ENCODE measurements around the gene CFAP97D1. TPM values are rescaled to one million over a fixed set of nuclear protein-coding genes. Genes with fewer than 3 reads are reported as not detected.

Gene CFAP97D1
- total RNA-seq, 5 donors from 2014 or later (not counting 1 experiment from before 2014, with no cell fraction given), result not detected

DNA sequence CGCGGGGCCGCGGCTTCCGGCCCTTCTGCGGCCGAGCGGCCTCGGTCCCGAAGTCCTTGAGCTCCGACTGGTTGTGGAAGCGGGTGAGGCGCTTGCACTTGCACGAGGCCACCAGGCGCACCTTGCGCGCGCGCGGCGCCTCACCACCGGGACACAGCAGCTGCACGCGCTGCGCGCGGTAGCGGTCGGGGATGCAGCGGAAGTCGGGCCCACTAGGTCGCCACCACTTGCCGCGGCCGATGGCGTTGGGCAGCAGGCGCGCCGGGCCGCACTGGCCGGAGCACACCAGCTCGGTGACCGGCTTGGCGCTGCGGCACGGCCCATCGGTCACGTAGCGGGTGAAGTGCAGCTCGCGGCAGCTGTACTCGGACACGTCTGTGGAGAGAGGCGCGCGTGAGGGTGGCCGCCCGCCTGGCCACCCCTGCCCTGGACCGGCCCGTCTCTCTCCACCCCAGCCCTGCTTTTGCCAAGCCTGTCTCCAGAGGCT lies 24.8 kb upstream of the CFAP97D1 start:
- Mint-ChIP-seq H3K9me3 (no peaks in the 10 kb centered on the region), H3K4me1 (peaks cover 0 to 7% (median 3%) of the 10 kb centered on the region in 3 donors), H3K36me3 (no peaks in the 10 kb centered on the region), H3K27ac (no peak overlapping the region), H3K4me3 (no peak overlapping the region), H3K27me3 (peaks cover 43 to 60% of the 10 kb centered on the region in 2 donors)
- ATAC-seq (replicated peaks in 1 of 4) (no peak), DNase-seq (no peak)
- Histone ChIP-seq H3K27me3 (replicated peaks in 1 of 2; ENCODE audit: control insufficient read depth in 2 of 2, extremely low read depth in 1 of 2, insufficient read depth in 2 of 2, low read length in 1 of 2) (peaks cover 0 to 74% of the 10 kb centered on the region in 2 experiments), H3K27ac (ENCODE audit: low read length) (no peak overlapping the region), H3K4me1 (ENCODE audit: control insufficient read depth in 1 of 2, extremely low read depth in 1 of 2, insufficient read depth in 2 of 2, low read length in 2 of 2) (peaks cover 0 to 5% of the 10 kb centered on the region in 2 experiments), H3K36me3 (ENCODE audit: control insufficient read depth in 2 of 2, extremely low read depth in 1 of 2, insufficient read depth in 1 of 2, low read length in 1 of 2) (no peaks in the 10 kb centered on the region), H3K9me3 (no peaks in the 10 kb centered on the region), H3K4me3 (ENCODE audit: control insufficient read depth in 1 of 2, extremely low read depth in 1 of 2, low read length in 1 of 2) (no peak overlapping the region)
- ChIA-PET CTCF (interaction anchor here in 1 of 2 donors (1.5 kb wide), 1 partner anchor 61 kb away, joined by 4 read pairs; no protein-coding TSS in a partner anchor), POLR2A (no interaction called here)
- 12% methylated on average over 60 of the region's 60 CpGs for WGBS (ENCODE audit: insufficient coverage)

DNA sequence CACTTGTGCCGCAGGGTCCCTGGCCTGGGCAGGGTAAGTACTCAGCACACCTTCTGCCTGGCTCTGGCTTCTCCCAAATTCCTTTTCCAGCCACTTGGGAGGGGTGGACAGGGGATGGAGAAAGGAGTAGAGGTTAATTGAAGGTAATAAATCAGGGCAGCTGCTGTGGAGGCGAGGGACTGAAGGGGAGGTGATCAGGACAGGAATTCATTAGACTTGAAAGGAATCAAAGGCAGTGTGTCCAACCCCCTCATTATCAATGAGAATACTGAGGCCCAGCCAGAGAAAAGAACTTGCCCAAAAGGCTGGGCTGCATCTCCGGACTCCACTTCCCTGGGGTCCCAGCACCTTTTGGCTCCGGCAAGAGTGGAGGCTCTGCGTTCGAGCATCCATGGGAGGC lies 24.0 kb upstream of the CFAP97D1 start:
- H3K27me3 ChIP-seq (replicated peaks in 1 of 2; ENCODE audit: control insufficient read depth in 2 of 2, extremely low read depth in 1 of 2, insufficient read depth in 2 of 2, low read length in 1 of 2), result peaks cover 0 to 67% of the 10 kb centered on the region in 2 experiments
- H3K4me3 ChIP-seq (ENCODE audit: control insufficient read depth in 1 of 2, extremely low read depth in 1 of 2, low read length in 1 of 2), result no peak overlapping the region
- H3K27ac ChIP-seq (ENCODE audit: low read length), result no peak overlapping the region
- Mint-ChIP-seq H3K4me1 (peaks cover 0 to 7% (median 3%) of the 10 kb centered on the region in 3 donors), H3K27ac (no peak overlapping the region), H3K4me3 (no peak overlapping the region), H3K36me3 (no peaks in the 10 kb centered on the region), H3K27me3 (peaks cover 40 to 55% of the 10 kb centered on the region in 2 donors), H3K9me3 (no peaks in the 10 kb centered on the region)
- ChIA-PET POLR2A (no interaction called here), CTCF (interaction anchor here in 1 of 2 donors (1.5 kb wide), 1 partner anchor 62 kb away, joined by 4 read pairs; no protein-coding TSS in a partner anchor)
- DNase-seq (no peak), ATAC-seq (replicated peaks in 1 of 4) (no peak)
- peaks cover 0 to 5% of the 10 kb centered on the region in 2 experiments for H3K4me1 ChIP-seq (ENCODE audit: control insufficient read depth in 1 of 2, extremely low read depth in 1 of 2, insufficient read depth in 2 of 2, low read length in 2 of 2)
- H3K36me3 ChIP-seq (ENCODE audit: control insufficient read depth in 2 of 2, extremely low read depth in 1 of 2, insufficient read depth in 1 of 2, low read length in 1 of 2), result no peaks in the 10 kb centered on the region
- no CpG with 5 or more reads among the region's 6 CpGs for WGBS (ENCODE audit: insufficient coverage)
- H3K9me3 ChIP-seq, result no peaks in the 10 kb centered on the region

DNA sequence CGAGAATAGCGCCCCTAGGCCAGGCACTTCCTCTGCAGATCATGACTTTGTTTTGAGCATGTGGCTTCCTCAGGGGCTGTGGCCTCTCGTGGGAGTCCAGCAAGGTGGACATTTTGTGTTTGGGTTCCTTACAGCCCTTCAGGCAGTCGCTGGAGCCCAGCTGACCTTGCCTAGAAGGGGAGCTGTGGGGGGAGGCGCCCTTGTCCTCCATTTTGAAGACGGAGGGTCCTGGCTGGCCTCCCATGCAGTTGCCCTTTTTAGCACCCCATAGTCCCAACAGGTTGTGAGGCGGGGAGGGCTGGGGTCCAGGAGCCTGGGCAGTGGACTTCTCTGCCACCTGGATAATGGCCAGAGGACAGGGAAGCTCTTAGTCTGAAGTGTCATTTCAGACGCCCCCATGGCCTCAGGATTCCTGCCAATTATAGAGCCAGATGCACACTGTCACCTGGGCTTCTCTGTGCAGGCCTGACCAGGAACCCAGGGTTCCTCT lies 23.0 kb upstream of the CFAP97D1 start:
- Mint-ChIP-seq H3K27me3 (peaks cover 34 to 55% of the 10 kb centered on the region in 2 donors), H3K27ac (no peak overlapping the region), H3K36me3 (no peaks in the 10 kb centered on the region), H3K9me3 (no peaks in the 10 kb centered on the region), H3K4me3 (no peak overlapping the region), H3K4me1 (peaks cover 0 to 7% (median 3%) of the 10 kb centered on the region in 3 donors)
- no peak for DNase-seq
- no peak for ATAC-seq (replicated peaks in 1 of 4)
- POLR2A ChIA-PET, result no interaction called here
- Histone ChIP-seq H3K4me1 (ENCODE audit: control insufficient read depth in 1 of 2, extremely low read depth in 1 of 2, insufficient read depth in 2 of 2, low read length in 2 of 2) (peaks cover 0 to 5% of the 10 kb centered on the region in 2 experiments), H3K27me3 (replicated peaks in 1 of 2; ENCODE audit: control insufficient read depth in 2 of 2, extremely low read depth in 1 of 2, insufficient read depth in 2 of 2, low read length in 1 of 2) (peaks cover 0 to 60% of the 10 kb centered on the region in 2 experiments), H3K9me3 (no peaks in the 10 kb centered on the region), H3K27ac (ENCODE audit: low read length) (no peak overlapping the region), H3K4me3 (ENCODE audit: control insufficient read depth in 1 of 2, extremely low read depth in 1 of 2, low read length in 1 of 2) (no peak overlapping the region), H3K36me3 (ENCODE audit: control insufficient read depth in 2 of 2, extremely low read depth in 1 of 2, insufficient read depth in 1 of 2, low read length in 1 of 2) (no peaks in the 10 kb centered on the region)
- CTCF ChIA-PET, result no interaction called here
- 75% methylated on average over 6 of the region's 8 CpGs for WGBS (ENCODE audit: insufficient coverage)

DNA sequence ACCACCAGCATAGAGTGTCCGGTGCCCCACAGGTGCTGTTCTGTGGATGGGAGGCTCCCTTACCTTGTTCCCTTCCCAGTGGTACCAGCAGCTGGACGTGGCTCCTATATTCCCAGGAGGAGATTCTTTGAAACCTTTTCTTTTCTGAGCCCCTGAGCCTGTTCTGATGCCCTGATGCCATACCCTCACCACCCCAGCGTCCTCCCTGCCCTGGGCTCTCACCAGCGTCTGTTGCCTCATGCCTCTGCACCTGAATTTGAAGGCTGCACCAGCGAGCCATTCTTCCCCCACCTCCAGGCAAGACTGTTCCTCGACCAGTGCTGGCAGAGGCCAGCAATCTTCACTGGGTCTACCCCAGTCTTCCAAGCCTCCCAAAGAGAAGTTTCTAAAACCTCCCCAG lies 22.1 kb upstream of the CFAP97D1 start:
- WGBS (ENCODE audit: insufficient coverage), result 76% methylated on average over 3 of the region's 6 CpGs
- Mint-ChIP-seq H3K36me3 (no peaks in the 10 kb centered on the region), H3K4me3 (no peak overlapping the region), H3K27me3 (peaks cover 26 to 47% of the 10 kb centered on the region in 2 donors), H3K9me3 (no peaks in the 10 kb centered on the region), H3K27ac (peak overlapping the region in 1 of 2 donors; percentile 36), H3K4me1 (peaks cover 0 to 7% (median 3%) of the 10 kb centered on the region in 3 donors)
- no peak overlapping the region for H3K27ac ChIP-seq (ENCODE audit: low read length)
- H3K4me1 ChIP-seq (ENCODE audit: control insufficient read depth in 1 of 2, extremely low read depth in 1 of 2, insufficient read depth in 2 of 2, low read length in 2 of 2), result peaks cover 0 to 5% of the 10 kb centered on the region in 2 experiments
- H3K36me3 ChIP-seq (ENCODE audit: control insufficient read depth in 2 of 2, extremely low read depth in 1 of 2, insufficient read depth in 1 of 2, low read length in 1 of 2), result no peaks in the 10 kb centered on the region
- H3K27me3 ChIP-seq (replicated peaks in 1 of 2; ENCODE audit: control insufficient read depth in 2 of 2, extremely low read depth in 1 of 2, insufficient read depth in 2 of 2, low read length in 1 of 2), result peaks cover 0 to 57% of the 10 kb centered on the region in 2 experiments
- H3K9me3 ChIP-seq, result no peaks in the 10 kb centered on the region
- DNase-seq, result no peak
- H3K4me3 ChIP-seq (ENCODE audit: control insufficient read depth in 1 of 2, extremely low read depth in 1 of 2, low read length in 1 of 2), result no peak overlapping the region
- no peak for ATAC-seq (replicated peaks in 1 of 4)
- POLR2A ChIA-PET, result no interaction called here
- CTCF ChIA-PET, result interaction anchor here in 1 of 2 donors (0.9 to 1.0 kb wide), 2 partner anchors 63 to 65 kb away, joined by 3 read pairs; no protein-coding TSS in a partner anchor

DNA sequence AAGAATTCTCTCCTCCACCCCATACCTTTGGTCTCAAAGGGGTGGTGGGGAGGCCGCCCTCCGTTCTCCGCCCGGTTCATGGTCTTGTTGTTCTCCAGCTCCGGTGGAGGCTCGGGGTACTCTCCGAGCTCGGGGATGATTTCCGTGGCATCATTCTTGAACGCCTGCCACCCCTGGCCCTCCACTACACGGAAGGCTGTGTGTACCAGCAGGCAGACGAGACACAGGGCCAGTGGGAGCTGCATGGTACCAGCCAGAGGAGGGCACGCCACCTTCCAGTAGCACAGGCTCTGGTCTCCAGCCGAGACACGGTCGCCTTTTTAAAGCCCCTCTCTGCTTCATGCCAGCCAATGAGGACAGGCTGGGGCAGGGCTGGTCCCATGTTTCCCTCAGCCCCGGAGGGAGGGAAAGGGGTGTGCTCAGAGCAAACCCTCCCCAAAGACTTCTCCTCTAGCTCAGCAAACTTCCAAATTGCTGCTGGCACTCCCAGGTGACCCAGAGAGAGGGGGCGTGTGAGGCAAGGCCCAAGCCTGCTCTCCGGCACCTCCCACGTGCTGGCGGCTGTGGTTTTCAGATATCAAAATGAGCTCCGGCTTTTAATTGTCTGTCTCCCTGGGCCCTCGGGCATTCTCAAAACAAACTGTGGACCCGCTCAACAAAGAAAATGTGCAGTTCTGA lies 21.6 kb upstream of the CFAP97D1 start, which contains the start of gene SOST:
Gene SOST, minus strand, starts transcription at position 295 of the 678 bp plus-strand sequence. Its CDS starts 50 bp downstream, at position 245.
- peaks cover 0 to 6% (median 3%) of the 10 kb centered on the region in 3 donors for H3K4me1 Mint-ChIP-seq
- 75% methylated on average over 15 of the region's 24 CpGs for WGBS (ENCODE audit: insufficient coverage)
- no peak within 1 kb of the TSS for H3K4me3 Mint-ChIP-seq
- peaks cover 0 to 57% of the 10 kb centered on the region in 2 experiments for H3K27me3 ChIP-seq (replicated peaks in 1 of 2; ENCODE audit: control insufficient read depth in 2 of 2, extremely low read depth in 1 of 2, insufficient read depth in 2 of 2, low read length in 1 of 2)
- no peak for DNase-seq
- no peak within 1 kb of the TSS for H3K27ac ChIP-seq (ENCODE audit: low read length)
- no peaks in the 10 kb centered on the region for H3K36me3 Mint-ChIP-seq
- ChIA-PET CTCF (interaction anchor here in 1 of 2 donors (0.9 to 3.3 kb wide), 5 partner anchors 8 to 66 kb away, joined by 3 to 30 read pairs (median 4); no protein-coding TSS in a partner anchor), POLR2A (no interaction called here)
- ATAC-seq (replicated peaks in 1 of 4), result no peak
- no peaks in the 10 kb centered on the region for H3K9me3 ChIP-seq
- H3K4me1 ChIP-seq (ENCODE audit: control insufficient read depth in 1 of 2, extremely low read depth in 1 of 2, insufficient read depth in 2 of 2, low read length in 2 of 2), result peaks cover 0 to 5% of the 10 kb centered on the region in 2 experiments
- H3K4me3 ChIP-seq (ENCODE audit: control insufficient read depth in 1 of 2, extremely low read depth in 1 of 2, low read length in 1 of 2), result no peak within 1 kb of the TSS
- H3K27me3 Mint-ChIP-seq, result peaks cover 23 to 44% of the 10 kb centered on the region in 2 donors
- no peaks in the 10 kb centered on the region for H3K36me3 ChIP-seq (ENCODE audit: control insufficient read depth in 2 of 2, extremely low read depth in 1 of 2, insufficient read depth in 1 of 2, low read length in 1 of 2)
- H3K9me3 Mint-ChIP-seq, result no peaks in the 10 kb centered on the region
- peak within 1 kb of the TSS in 1 of 2 donors; percentile 36 for H3K27ac Mint-ChIP-seq

DNA sequence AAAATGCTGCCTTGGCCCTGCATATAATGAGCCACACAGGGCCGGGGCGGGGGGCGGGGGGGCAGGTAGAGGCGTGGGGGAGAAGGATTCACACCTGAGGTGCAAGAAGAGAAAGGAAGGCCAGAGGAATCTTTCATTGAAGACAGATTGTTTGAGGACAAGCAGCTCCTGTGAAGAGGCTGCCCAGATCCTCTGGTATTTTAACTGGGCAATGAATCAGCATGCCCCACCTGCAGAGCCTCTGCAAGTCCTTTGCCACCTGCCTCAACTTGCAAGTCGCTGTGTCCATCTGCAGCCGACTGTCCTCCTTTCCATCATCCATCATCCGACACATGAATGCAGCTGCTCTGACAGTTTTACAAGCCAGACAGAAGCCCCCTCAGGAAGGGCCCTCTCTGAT lies 20.4 kb upstream of the CFAP97D1 start:
- Mint-ChIP-seq H3K36me3 (no peaks in the 10 kb centered on the region), H3K27me3 (peaks cover 16 to 35% of the 10 kb centered on the region in 2 donors), H3K27ac (no peak overlapping the region), H3K4me1 (peaks cover 0 to 6% (median 3%) of the 10 kb centered on the region in 3 donors), H3K9me3 (no peaks in the 10 kb centered on the region), H3K4me3 (no peak overlapping the region)
- WGBS (ENCODE audit: insufficient coverage), result 75% methylated on average over 4 of the region's 7 CpGs
- POLR2A ChIA-PET, result interaction anchor here in 1 of 2 donors (0.5 kb wide), 1 partner anchor 37 kb away, joined by 7 read pairs; no protein-coding TSS in a partner anchor
- H3K27me3 ChIP-seq (replicated peaks in 1 of 2; ENCODE audit: control insufficient read depth in 2 of 2, extremely low read depth in 1 of 2, insufficient read depth in 2 of 2, low read length in 1 of 2), result peaks cover 0 to 49% of the 10 kb centered on the region in 2 experiments
- no peaks in the 10 kb centered on the region for H3K36me3 ChIP-seq (ENCODE audit: control insufficient read depth in 2 of 2, extremely low read depth in 1 of 2, insufficient read depth in 1 of 2, low read length in 1 of 2)
- H3K4me1 ChIP-seq (ENCODE audit: control insufficient read depth in 1 of 2, extremely low read depth in 1 of 2, insufficient read depth in 2 of 2, low read length in 2 of 2), result peaks cover 0 to 5% of the 10 kb centered on the region in 2 experiments
- no peak overlapping the region for H3K27ac ChIP-seq (ENCODE audit: low read length)
- H3K4me3 ChIP-seq (ENCODE audit: control insufficient read depth in 1 of 2, extremely low read depth in 1 of 2, low read length in 1 of 2), result no peak overlapping the region
- ATAC-seq (replicated peaks in 1 of 4) (no peak), DNase-seq (no peak)
- CTCF ChIA-PET, result interaction anchor here (0.6 to 3.3 kb wide), 9 partner anchors 9 to 248 kb away, joined by 3 to 30 read pairs (median 6); no protein-coding TSS in a partner anchor
- no peaks in the 10 kb centered on the region for H3K9me3 ChIP-seq
